GM18868 (cell line): Measurements from ENCODE around the gene SRXN1.

Source experiments
- ATAC-seq: cut with Tn5 transposase; IDR thresholded peaks from one replicate; pipeline ENCODE4 v1.9.1; 2021; ENCODE audit warnings: mild to moderate bottlenecking, moderate library complexity; ENCODE audit not compliant: unreplicated experiment

The SRXN1 gene

DNA sequence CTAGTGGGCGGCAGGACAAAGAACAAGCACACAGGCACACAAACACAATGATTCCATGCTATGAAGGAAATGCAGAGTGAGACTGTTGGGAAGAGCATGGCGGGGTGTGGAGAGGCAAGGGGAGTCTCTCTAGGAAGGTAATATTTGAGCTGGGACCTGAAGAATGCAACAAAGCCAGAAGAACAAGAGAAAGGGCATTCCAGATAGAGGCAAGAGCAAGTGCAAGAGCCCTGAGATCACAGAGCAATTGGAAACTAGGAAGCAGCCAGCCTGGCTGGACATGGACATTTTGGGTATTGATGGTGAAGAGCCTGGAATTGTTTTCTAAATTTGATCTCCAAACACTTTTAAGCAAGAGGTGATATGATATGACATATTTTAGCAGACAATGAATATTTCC, 15.4 kb downstream of the SRXN1 start:
- ATAC-seq: no peak

- no peak for ATAC-seq
Observed at GRCh38 chr20:635893-636338, 17.1 kb downstream of the SRXN1 start.

DNA sequence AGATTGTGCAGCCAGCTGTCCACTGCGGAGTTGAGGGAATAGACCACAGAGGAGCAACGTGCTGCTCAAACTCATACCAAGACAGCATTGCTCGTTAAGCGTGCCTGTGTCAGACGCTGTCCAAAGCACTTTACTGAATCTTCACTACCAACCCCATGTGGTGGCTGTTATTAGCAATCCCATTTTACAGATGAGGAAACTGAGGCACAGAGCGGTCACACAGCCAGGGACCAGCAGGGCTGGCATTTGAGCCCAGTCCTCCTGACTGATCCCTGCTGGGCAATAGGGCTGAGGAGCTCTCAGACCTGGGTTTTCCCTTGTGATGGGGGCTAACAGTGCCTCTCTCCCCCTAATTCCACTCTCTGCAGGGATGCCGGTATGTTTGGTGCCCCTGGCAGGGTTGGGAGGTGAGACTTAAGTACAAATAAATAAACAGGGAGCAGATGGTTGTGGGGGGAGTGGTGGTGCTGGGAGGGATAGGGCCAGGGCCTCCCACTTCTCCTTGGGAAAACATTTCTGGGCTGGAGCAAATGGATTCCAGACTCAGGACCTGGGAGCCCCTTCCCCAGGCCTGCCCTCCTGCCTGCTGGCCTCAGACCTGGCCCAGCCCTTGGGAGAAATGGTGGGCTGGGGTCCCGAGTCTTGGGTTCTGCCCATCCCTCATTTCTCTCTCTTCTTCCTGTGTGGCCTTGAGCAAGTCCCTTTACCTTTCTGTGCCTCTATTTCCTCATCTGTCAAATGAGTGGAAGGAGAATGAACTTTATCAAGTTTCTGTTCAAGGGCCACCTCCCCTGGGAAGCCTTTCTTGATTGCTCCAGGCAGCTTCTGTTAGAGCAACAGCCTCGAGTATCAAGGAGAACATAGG, 17.7 kb downstream of the SRXN1 start:
- no peak for ATAC-seq

DNA sequence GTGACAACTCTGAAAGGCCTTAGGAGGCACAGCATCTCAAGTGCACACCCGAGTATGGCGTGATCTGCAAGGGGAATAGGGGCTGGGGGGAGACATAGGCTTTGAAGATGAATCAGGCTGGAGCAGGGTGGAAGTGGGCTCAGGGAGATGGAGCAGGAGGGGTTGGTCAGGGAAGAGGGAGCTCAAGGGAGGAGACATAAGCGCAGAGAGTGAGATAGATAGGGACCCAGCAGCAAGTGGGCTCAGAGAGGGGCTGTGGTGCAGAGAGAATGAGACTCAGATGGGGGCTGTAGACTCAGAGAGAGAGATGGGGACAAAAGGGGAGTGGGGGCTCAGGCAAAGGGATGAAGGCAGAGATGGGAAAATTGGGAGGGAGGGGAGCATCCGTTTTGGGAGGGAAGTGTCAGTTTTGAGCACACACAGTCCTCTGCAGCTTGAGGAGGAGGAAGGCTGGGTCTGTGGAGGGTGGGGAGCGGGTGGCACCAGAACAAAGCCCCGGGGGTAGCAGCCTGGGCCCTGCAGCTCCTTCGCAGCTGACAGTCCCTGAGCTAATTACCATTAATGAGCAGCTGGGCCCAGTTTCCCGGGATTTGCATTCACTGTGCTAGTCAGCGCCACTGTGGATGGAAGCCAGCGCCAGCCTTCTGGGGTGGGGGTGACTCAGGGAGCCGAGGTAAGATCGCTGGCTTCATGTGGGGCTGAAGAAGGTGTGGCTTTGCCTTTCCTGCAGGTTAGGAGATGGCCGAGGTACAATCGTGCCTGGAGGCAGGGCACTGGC, 18.7 kb downstream of the SRXN1 start:
- no peak for ATAC-seq

GRCh38 chr20:631101-631500, 21.9 kb downstream of the SRXN1 start:
- no peak for ATAC-seq

DNA sequence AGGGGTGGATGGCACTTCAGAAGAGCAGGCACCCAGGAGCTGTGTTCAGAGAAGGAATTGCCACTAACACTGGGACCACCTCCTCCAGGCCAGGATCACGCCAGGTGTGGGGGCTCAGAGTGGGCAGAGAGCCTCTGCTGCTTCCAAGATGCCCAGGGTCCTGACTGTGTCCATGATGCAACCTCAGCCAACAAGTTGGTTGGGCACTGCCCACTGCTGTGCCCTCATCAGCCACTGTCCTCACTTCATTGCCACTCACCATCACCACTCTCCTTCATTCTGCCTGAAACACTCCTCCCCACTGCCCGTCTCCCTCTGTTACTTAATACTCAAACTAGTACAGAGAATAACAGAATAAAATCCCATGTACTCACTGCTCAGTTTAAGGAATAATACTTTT, 26.4 kb downstream of the SRXN1 start:
- ATAC-seq: no peak

DNA sequence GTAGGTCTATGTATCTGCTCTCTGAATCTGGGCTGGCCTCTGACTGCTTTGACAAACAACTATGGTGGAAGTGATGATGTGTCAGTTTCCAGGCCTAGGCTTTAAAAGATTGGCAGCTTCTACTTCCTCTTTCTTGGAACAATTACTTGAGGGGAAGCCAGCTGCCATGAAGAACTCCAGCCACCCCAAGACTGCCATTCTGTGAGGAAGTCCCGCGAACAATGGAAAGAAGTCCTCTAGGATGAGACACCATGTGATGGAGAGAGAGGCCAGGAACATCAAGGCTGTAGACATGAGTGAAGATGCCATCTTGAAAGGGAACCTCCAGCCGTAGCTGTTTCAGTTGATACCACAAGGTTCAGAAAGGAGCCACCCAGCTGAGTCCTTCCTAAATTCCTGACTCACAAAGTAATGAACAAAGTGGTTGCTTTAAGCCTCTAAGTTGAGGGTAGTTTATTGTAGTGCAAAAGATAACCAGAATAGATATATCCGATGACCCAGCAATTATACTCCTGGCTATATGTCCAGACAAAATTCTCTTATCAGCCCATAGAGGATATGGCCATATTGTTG, 27.6 kb downstream of the SRXN1 start:
- ATAC-seq: no peak

DNA sequence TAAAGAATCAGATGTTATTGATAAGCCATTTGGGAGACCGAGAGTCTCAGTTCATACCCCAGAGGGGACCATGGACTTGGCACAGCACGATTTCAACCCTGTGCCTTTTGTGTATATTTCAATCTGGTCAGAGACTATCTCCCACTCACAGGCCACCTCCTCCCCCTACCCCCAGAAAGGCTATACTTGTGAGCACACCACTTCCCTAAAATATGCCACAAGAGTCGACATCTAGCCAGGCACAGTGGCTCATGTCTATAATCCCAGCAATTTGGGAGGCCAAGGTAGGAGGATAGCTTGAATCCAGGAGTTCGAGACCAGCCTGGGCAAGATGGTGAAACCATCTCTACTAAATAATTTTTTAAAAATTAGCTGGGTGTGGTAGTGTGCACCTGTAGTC, 29.3 kb downstream of the SRXN1 start:
- no peak for ATAC-seq

DNA sequence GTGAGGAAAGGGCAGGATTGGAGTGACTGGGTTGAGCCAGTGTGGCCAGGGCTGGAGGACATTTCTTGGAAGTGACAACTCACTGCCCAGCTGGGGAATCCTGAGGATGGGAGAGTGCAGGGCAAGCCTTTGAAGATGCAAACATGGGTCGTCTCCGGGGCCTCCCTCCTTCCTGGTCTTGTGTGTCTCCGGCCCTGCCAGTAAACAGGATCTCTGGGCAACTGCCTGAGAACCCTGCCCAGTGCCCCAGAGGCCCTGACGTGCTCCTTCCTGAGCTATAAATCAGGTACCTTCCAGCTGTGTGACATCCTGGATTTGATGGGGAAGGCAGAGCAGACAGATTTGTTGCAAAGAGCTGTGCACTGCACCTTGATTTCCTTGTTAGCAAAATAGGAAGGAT, 30.0 kb downstream of the SRXN1 start:
- no peak for ATAC-seq

GRCh38 chr20:622161-622560, 30.8 kb downstream of the SRXN1 start:
- ATAC-seq: no peak

DNA sequence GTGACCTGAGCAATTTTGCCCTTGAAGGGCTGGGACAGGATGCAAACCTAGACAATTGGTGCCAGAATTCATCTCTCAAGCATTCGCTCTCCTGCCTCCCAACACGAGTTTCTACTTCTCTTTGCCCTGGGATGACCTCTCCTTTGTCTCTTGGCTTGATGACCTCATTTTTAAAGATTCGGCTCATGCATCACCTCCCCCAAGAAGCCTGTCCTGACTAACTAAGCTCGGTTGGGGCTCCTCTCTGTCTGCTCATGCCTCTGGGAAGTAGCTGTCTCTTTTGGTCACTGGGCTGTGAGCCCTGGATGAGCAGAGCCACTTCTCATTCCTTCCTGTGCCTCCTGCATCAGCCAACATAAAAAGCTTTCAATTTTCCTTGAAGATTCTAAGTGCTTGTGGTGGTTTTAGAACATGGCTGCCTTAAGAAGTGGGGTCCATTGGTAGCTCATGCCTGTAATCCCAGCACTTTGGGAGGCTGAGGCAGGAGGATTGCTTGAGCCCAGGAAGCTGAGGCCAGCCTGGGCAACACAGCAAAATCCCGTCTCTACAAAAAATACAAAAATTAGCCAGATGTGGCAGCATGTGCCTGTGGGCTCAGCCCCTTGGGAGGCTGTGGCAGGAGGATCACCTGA, 31.8 kb downstream of the SRXN1 start:
- ATAC-seq: no peak

GRCh38 chr20:620246-620645, 32.8 kb downstream of the SRXN1 start:
- ATAC-seq: no peak

- no peak for ATAC-seq
Observed at GRCh38 chr20:618980-619379, 34.0 kb downstream of the SRXN1 start.

- ATAC-seq: no peak
Observed at GRCh38 chr20:617934-618690, 34.9 kb downstream of the SRXN1 start.

GRCh38 chr20:615514-615913, 37.5 kb downstream of the SRXN1 start:
- ATAC-seq: no peak

- ATAC-seq: no peak
Observed at GRCh38 chr20:611843-612185, 41.2 kb downstream of the SRXN1 start.

GRCh38 chr20:611047-611842, 41.8 kb downstream of the SRXN1 start:
- no peak for ATAC-seq

DNA sequence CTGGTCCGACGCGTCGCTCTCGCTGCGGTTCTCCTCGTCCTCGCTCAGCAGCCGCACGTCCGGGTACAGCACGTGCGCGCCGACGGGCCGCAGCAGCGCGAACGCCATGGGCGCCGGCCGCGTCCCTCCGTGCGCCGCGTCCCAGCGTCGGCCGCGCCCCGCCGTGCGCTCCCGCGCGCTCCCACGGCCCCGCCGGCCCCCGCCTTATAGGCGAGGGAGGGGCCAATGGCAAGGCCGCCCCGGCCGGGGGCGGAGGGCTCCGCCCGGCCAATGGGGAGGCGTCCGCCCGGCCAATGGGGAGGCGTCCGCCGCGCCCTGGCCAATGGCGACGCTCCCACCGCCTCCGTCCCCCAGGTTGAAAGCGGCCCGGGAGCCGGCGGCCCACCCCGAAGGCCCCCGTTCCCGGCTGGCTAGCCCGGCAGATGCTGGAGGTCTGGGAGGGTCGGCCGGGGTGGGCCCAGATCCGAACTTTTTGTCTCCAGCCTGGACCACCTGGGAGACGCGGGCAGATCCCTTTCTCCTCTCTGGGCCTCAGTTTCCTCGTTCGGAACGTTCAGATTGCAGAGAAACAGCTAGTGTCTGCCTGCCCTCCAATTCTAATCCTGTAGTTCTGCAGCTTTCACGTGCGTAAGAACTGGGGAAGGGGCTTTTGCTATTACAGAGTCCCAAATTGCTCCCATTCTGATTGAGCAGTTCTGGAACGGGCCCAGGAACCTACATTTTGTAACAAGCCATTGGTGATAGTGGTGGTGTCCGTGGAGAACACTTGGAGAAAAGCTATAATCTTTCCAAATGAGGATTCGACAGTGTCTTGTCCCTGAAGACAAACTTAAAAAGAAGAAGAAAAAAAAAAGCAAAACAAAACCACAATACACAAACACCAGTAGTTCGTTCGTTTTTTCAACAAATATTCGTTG, 42.6 kb downstream of the SRXN1 start, which contains the start of gene TCF15:
TCF15 (minus strand) TSS at position 180 of the 917 bp plus-strand sequence; CDS start at position 108, 72 bp downstream.
- ATAC-seq: no peak
